Liver (tissue), 9 donors: ENCODE measurements around the gene RUNX1. TPM values are rescaled to one million over a fixed set of nuclear protein-coding genes. Genes with fewer than 3 reads are reported as not detected.

ENCODE experiments used
- DNase-seq: peaks from one replicate; pipeline ENCODE4 v3.0.0-alpha.2; 2017; ENCODE audit warnings: low spot score
- H3K27ac ChIP-seq, 2 donors: one replicate each; pipeline ENCODE4 v1.7.0; 2013; ENCODE audit warnings: inconsistent platforms in 2 of 2, low read length in 2 of 2, control low read depth in 1 of 2, low read depth in 1 of 2, mild to moderate bottlenecking in 1 of 2
- H3K27me3 ChIP-seq, 4 donors: one replicate each; pipeline versions ENCODE4 v1.6.1 to v1.7.0; 2013; ENCODE audit warnings: low read length in 3 of 4, inconsistent platforms in 1 of 4, mild to moderate bottlenecking in 1 of 4, moderate library complexity in 1 of 4; ENCODE audit not compliant: control insufficient read depth in 4 of 4, insufficient read depth in 4 of 4
- H3K36me3 ChIP-seq, 4 donors: one replicate each; pipeline versions ENCODE4 v1.6.1 to v1.7.0; 2013; ENCODE audit warnings: low read length in 3 of 4, mild to moderate bottlenecking in 3 of 4, low read depth in 1 of 4, moderate library complexity in 1 of 4; ENCODE audit not compliant: control insufficient read depth in 4 of 4, insufficient read depth in 3 of 4
- H3K4me1 ChIP-seq, 4 donors: one replicate each; pipeline versions ENCODE4 v1.6.1 to v1.7.0; 2013; ENCODE audit warnings: low read length in 3 of 4, mild to moderate bottlenecking in 3 of 4, moderate library complexity in 1 of 4; ENCODE audit not compliant: control insufficient read depth in 4 of 4, insufficient read depth in 4 of 4
- H3K4me3 ChIP-seq, 3 donors: one replicate each; pipeline versions ENCODE4 v1.6.1 to v1.7.0; 2013; ENCODE audit warnings: low read length in 3 of 3, control low read depth in 1 of 3, low read depth in 1 of 3, mild to moderate bottlenecking in 1 of 3
- H3K9ac ChIP-seq, 2 donors: one replicate each; pipeline ENCODE4 v1.7.0; 2013; ENCODE audit warnings: low read length in 2 of 2, mild to moderate bottlenecking in 2 of 2, moderate library complexity in 2 of 2, control low read depth in 1 of 2, low read depth in 1 of 2
- H3K9me3 ChIP-seq, 4 donors: one replicate each; pipeline versions ENCODE4 v1.6.1 to v1.7.0; 2013; ENCODE audit warnings: low read length in 3 of 4; ENCODE audit not compliant: control insufficient read depth in 4 of 4
- ATF3 ChIP-seq: IDR thresholded peaks from 2 replicates; pipeline ENCODE4 v1.6.1; 2016; ENCODE audit warnings: antibody characterized with exemption
- CTCF ChIP-seq: fragments of 150-350 bp; IDR thresholded peaks from 2 replicates; pipeline ENCODE4 v1.5.1; 2017; ENCODE audit warnings: improper control_type of control experiment, low read depth, low read length; ENCODE audit not compliant: missing input control
- EGR1 ChIP-seq, 2 donors: IDR thresholded peaks; 2 replicates each; pipeline ENCODE4 v1.6.1; 2016 to 2018; ENCODE audit warnings: antibody characterized with exemption in 2 of 2, low read depth in 2 of 2
- FOXA2 ChIP-seq: IDR thresholded peaks from 2 replicates; pipeline ENCODE4 v1.6.1; 2016; ENCODE audit warnings: antibody characterized with exemption
- GABPA ChIP-seq, 2 donors: IDR thresholded peaks in 1 of 2; conservative IDR thresholded peaks in 1 of 2; 2 replicates each; pipeline ENCODE4 v1.6.1; 2016; ENCODE audit warnings: antibody characterized with exemption in 2 of 2, mild to moderate bottlenecking in 1 of 2, moderate library complexity in 1 of 2
- HNF4A ChIP-seq, 2 donors: conservative IDR thresholded peaks; 2 replicates each; pipeline ENCODE4 v1.6.1; 2016; ENCODE audit warnings: antibody characterized with exemption in 2 of 2, mild to moderate bottlenecking in 2 of 2
- HNF4G ChIP-seq: IDR thresholded peaks from 2 replicates; pipeline ENCODE4 v1.6.1; 2016; ENCODE audit warnings: antibody characterized with exemption
- JUND ChIP-seq, 2 donors: IDR thresholded peaks; 2 replicates each; pipeline ENCODE4 v1.6.1; 2016; ENCODE audit warnings: antibody characterized with exemption in 2 of 2
- MAX ChIP-seq: IDR thresholded peaks from 2 replicates; pipeline ENCODE4 v1.6.1; 2016; ENCODE audit warnings: antibody characterized with exemption
- NR2F2 ChIP-seq: IDR thresholded peaks from 2 replicates; pipeline ENCODE4 v1.6.1; 2016; ENCODE audit warnings: antibody characterized with exemption
- RAD21 ChIP-seq, 2 donors: IDR thresholded peaks; 2 replicates each; pipeline ENCODE4 v1.6.1; 2016; ENCODE audit warnings: antibody characterized with exemption in 2 of 2, mild to moderate bottlenecking in 2 of 2
- REST ChIP-seq: IDR thresholded peaks from 2 replicates; pipeline ENCODE4 v1.6.1; 2016; ENCODE audit warnings: antibody characterized with exemption, mild to moderate bottlenecking
- RXRA ChIP-seq, 2 donors: IDR thresholded peaks; 2 replicates each; pipeline ENCODE4 v1.6.1; 2017 to 2018; ENCODE audit warnings: antibody characterized with exemption in 2 of 2, mild to moderate bottlenecking in 1 of 2
- SP1 ChIP-seq: IDR thresholded peaks from 2 replicates; pipeline ENCODE4 v1.6.1; 2018; ENCODE audit warnings: antibody characterized with exemption, mild to moderate bottlenecking
- TAF1 ChIP-seq: conservative IDR thresholded peaks from 2 replicates; pipeline ENCODE4 v1.6.1; 2016; ENCODE audit warnings: antibody characterized with exemption, mild to moderate bottlenecking
- YY1 ChIP-seq: IDR thresholded peaks from 2 replicates; pipeline ENCODE4 v1.6.1; 2016; ENCODE audit warnings: antibody characterized with exemption, mild to moderate bottlenecking
- ZBTB33 ChIP-seq: IDR thresholded peaks from 2 replicates; pipeline ENCODE4 v1.6.1; 2016; ENCODE audit warnings: antibody characterized with exemption
- WGBS: extraction: QIAGEN DNeasy Blood & Tissue Kit; methylation state at CpG from one replicate; pipeline ENCODE4 v1.1.7; 2013; 5-methylcytosine and 5-hydroxymethylcytosine counted together
- polyA plus RNA-seq, 2 donors: library from polyadenylated mRNA; stranded (reverse) in 1 of 2; unstranded in 1 of 2; fragments of 200-250 nt in 1 of 2; fragments of >200 nt in 1 of 2; fragmentation: Nextera tagmentation in 1 of 2; extraction: Ambion mirVana in 1 of 2; gene quantifications; one replicate each; pipeline versions ENCODE4 v1.2.1 to v1.2.3, GENCODE V29; 2013 to 2015
- total RNA-seq, 2 donors: library from RNA; depleted of rRNA; stranded (reverse); fragments of >200 nt; gene quantifications; one replicate each; pipeline ENCODE4 v1.2.3, GENCODE V29; 2014
- donor health status: healthy.
- donor health status: healthy.
- donor health status: healthy.
- donor health status: healthy.
- donor health status: healthy.

Gene RUNX1
- total and polyA plus RNA-seq, 4 donors: 0.98 to 7.2 (median 3.1) TPM

GRCh38 chr21:34924194-34924593 is 124.9 kb downstream of the RUNX1 start:
- no peaks in the 10 kb centered on the region for H3K9me3 ChIP-seq
- no peak overlapping the region for H3K27ac ChIP-seq
- H3K36me3 ChIP-seq: no peaks in the 10 kb centered on the region
- no peak overlapping the region for H3K9ac ChIP-seq
- no peak for DNase-seq
- H3K4me3 ChIP-seq: no peak overlapping the region
- TF ChIP-seq TAF1 (no peak), MAX (no peak), EGR1 (IDR thresholded peaks at IDR 0.05; ENCODE audit: low read depth in 2 of 2) (no peak), HNF4A (conservative IDR thresholded peaks at IDR 0.05) (no peak), CTCF (no peak), RAD21 (IDR thresholded peaks at IDR 0.05) (no peak), JUND (IDR thresholded peaks at IDR 0.05) (no peak), GABPA (IDR thresholded peaks at IDR 0.05 in 1 of 2, conservative IDR thresholded peaks at IDR 0.05 in 1 of 2) (no peak), SP1 (no peak)
- WGBS: 94% methylated on average over 3 of the region's 3 CpGs
- H3K4me1 ChIP-seq: no peaks in the 10 kb centered on the region
- H3K27me3 ChIP-seq: no peaks in the 10 kb centered on the region

- WGBS: 81% methylated on average over 4 of the region's 4 CpGs
- DNase-seq: no peak
- no peaks in the 10 kb centered on the region for H3K36me3 ChIP-seq
- H3K27me3 ChIP-seq: no peaks in the 10 kb centered on the region
- H3K9ac ChIP-seq: no peak overlapping the region
- H3K4me3 ChIP-seq: no peak overlapping the region
- H3K9me3 ChIP-seq: no peaks in the 10 kb centered on the region
- H3K4me1 ChIP-seq: no peaks in the 10 kb centered on the region
- H3K27ac ChIP-seq: no peak overlapping the region
- TF ChIP-seq NR2F2 (no peak), RAD21 (IDR thresholded peaks at IDR 0.05) (no peak), JUND (IDR thresholded peaks at IDR 0.05) (no peak), TAF1 (no peak), HNF4A (conservative IDR thresholded peaks at IDR 0.05) (no peak), FOXA2 (no peak), RXRA (IDR thresholded peaks at IDR 0.05) (no peak), ZBTB33 (no peak), HNF4G (no peak)
These were observed 125.5 kb downstream of the RUNX1 start for GRCh38 chr21:34923626-34924025.

- no peak overlapping the region for H3K9ac ChIP-seq
- no peaks in the 10 kb centered on the region for H3K27me3 ChIP-seq
- 69% methylated on average over 4 of the region's 4 CpGs for WGBS
- H3K36me3 ChIP-seq: no peaks in the 10 kb centered on the region
- H3K27ac ChIP-seq: no peak overlapping the region
- no peaks in the 10 kb centered on the region for H3K4me1 ChIP-seq
- DNase-seq: no peak
- H3K9me3 ChIP-seq: no peaks in the 10 kb centered on the region
- no peak overlapping the region for H3K4me3 ChIP-seq
- TF ChIP-seq RXRA (IDR thresholded peaks at IDR 0.05): no peak
- no peak for TF ChIP-seq FOXA2
- TF ChIP-seq REST: no peak
- TF ChIP-seq CTCF: no peak
- no peak for TF ChIP-seq TAF1
- TF ChIP-seq YY1: no peak
- TF ChIP-seq SP1: no peak
- TF ChIP-seq ATF3: no peak
- TF ChIP-seq HNF4G: no peak
These were observed 125.9 kb downstream of the RUNX1 start for GRCh38 chr21:34923202-34923601.
